Mesendoderm (in vitro differentiated cells): ENCODE measurements around the gene SSTR5.

Experiments
- DNase-seq: peaks from one replicate; pipeline ENCODE4 v3.0.0; 2013
- H2AK5ac ChIP-seq: 2 replicates; pipeline ENCODE4 v1.6.1; 2013; ENCODE audit warnings: low read length, inconsistent platforms
- H2BK120ac ChIP-seq: 2 replicates; pipeline ENCODE4 v1.6.1; 2013; ENCODE audit warnings: low read depth, mild to moderate bottlenecking, low read length, moderate library complexity, mixed read lengths
- H2BK15ac ChIP-seq: replicated peaks from 2 replicates; pipeline ENCODE4 v1.6.1; 2013; ENCODE audit warnings: low read depth, mild to moderate bottlenecking, moderate library complexity
- H2BK5ac ChIP-seq: 2 replicates; pipeline ENCODE4 v1.6.1; 2013; ENCODE audit warnings: low read length, inconsistent platforms
- H3K18ac ChIP-seq: 2 replicates; pipeline ENCODE4 v1.6.1; 2013; ENCODE audit warnings: mild to moderate bottlenecking, low read length, mixed read lengths
- H3K23ac ChIP-seq: one replicate; pipeline ENCODE4 v1.6.1; 2013; ENCODE audit warnings: low read length
- H3K27ac ChIP-seq: 2 replicates; pipeline ENCODE4 v1.5.1; 2013; ENCODE audit warnings: low read depth, mild to moderate bottlenecking, inconsistent platforms, low read length, moderate library complexity
- H3K27me3 ChIP-seq: 2 replicates; pipeline ENCODE4 v1.6.1; 2013; ENCODE audit warnings: low read length, control low read depth, mild to moderate bottlenecking, inconsistent platforms; ENCODE audit not compliant: insufficient read depth, poor library complexity
- H3K36me3 ChIP-seq: 2 replicates; pipeline ENCODE4 v1.6.1; 2013; ENCODE audit warnings: low read length, inconsistent platforms; ENCODE audit not compliant: control insufficient read depth, insufficient read depth
- H3K4ac ChIP-seq: one replicate; pipeline ENCODE4 v1.6.1; 2013; ENCODE audit warnings: low read depth, mild to moderate bottlenecking, low read length, moderate library complexity
- H3K4me1 ChIP-seq: 2 replicates; pipeline ENCODE4 v1.6.1; 2013; ENCODE audit warnings: low read depth, low read length, inconsistent platforms; ENCODE audit not compliant: control insufficient read depth
- H3K4me2 ChIP-seq: 2 replicates; pipeline ENCODE4 v1.6.1; 2013; ENCODE audit warnings: low read length
- H3K4me3 ChIP-seq: 2 replicates; pipeline ENCODE4 v1.5.1; 2013; ENCODE audit warnings: mild to moderate bottlenecking, low read length
- H3K56ac ChIP-seq: one replicate; pipeline ENCODE4 v1.6.1; 2013; ENCODE audit warnings: low read length
- H3K79me1 ChIP-seq: 2 replicates; pipeline ENCODE4 v1.6.1; 2013; ENCODE audit warnings: low read length, inconsistent platforms
- H3K79me2 ChIP-seq: 2 replicates; pipeline ENCODE4 v1.6.1; 2013; ENCODE audit warnings: mild to moderate bottlenecking, low read length; ENCODE audit not compliant: control insufficient read depth, insufficient read depth
- H3K9ac ChIP-seq: 2 replicates; pipeline ENCODE4 v1.6.1; 2013; ENCODE audit warnings: low read length, inconsistent platforms
- H4K5ac ChIP-seq: one replicate; pipeline ENCODE4 v1.6.1; 2013; ENCODE audit warnings: low read length
- H4K8ac ChIP-seq: one replicate; pipeline ENCODE4 v1.6.1; 2013; ENCODE audit warnings: low read depth, mild to moderate bottlenecking, control low read depth, low read length, moderate library complexity
- WGBS: extraction: QIAGEN DNeasy Blood & Tissue Kit; methylation state at CpG from one replicate; pipeline ENCODE4 v1.1.7; 2013; ENCODE audit warnings: low lambda C conversion rate, missing lambda C conversion rate; ENCODE audit not compliant: insufficient coverage; ENCODE audit errors: extremely low coverage; 5-methylcytosine and 5-hydroxymethylcytosine counted together

SSTR5 gene

DNA sequence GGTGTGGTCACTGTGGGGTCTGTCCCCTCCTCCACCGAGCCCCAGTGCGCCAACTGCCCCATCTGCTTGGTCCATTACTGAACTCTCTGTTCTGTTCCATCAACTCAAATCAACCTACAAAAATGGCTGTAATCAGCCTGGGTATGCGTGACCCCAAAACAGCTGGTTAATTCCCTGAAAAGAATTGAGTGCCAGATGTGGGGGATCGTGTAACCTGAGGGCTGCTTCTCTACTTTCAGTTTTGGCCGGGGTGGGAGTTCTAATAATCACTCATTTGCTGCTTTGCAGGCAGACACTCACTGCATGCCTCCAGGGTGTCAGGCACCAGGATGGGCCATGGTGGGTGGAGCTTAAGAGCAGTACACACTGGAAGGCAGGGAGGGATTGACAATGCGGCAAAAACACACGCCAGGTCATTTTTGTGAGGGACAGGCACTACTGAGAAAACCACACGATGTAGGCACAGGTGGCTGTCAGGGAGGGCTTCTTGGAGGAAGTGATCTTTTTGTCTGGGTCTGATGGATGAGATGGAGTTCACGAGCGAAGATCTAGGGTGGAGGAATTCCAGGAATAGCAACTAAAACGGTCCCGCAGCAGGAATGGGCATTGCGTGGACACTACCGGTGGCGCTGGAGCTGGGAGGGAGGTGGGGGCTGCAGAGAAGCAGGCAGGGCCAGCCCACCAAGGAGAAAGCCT lies 30.4 kb upstream of the SSTR5 start:
- no peak for DNase-seq
- no peak overlapping the region for H2BK5ac ChIP-seq
- no peak overlapping the region for H3K4me2 ChIP-seq
- no peak overlapping the region for H3K23ac ChIP-seq
- no peak overlapping the region for H4K5ac ChIP-seq
- H3K4me3 ChIP-seq = no peak overlapping the region
- no CpG with 5 or more reads among the region's 15 CpGs for WGBS
- no peak overlapping the region for H3K27ac ChIP-seq
- H3K36me3 ChIP-seq = no peaks in the 10 kb centered on the region
- H2BK15ac ChIP-seq = no peak overlapping the region
- H3K79me2 ChIP-seq = no peaks in the 10 kb centered on the region
- H3K4me1 ChIP-seq = no peaks in the 10 kb centered on the region
- H3K27me3 ChIP-seq = no peaks in the 10 kb centered on the region
- no peak overlapping the region for H2BK120ac ChIP-seq
- no peak overlapping the region for H3K9ac ChIP-seq
- H2AK5ac ChIP-seq = no peak overlapping the region
- H3K4ac ChIP-seq = no peak overlapping the region
- H3K56ac ChIP-seq = no peak overlapping the region
- H3K79me1 ChIP-seq = no peaks in the 10 kb centered on the region
- no peak overlapping the region for H3K18ac ChIP-seq
- no peak overlapping the region for H4K8ac ChIP-seq

DNA sequence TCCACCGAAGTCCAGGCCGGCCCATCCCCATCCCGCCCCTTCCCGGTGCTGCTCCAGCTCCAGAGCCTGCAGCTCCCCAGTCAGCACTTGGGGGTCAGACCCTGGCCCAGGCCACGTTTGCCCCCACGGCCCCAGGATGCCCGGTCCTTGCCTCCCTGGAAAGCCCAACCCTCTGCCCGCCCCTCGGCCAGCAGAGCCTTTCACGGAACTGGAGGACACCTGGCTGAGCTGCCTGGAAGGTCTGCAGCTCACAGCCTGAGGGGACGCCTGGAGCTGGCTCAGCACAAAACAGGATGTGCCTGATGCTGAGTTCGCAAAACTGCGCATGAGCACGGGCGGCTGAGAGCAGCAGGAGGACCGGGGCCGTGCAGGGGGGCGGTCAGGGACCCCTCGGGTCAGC lies 29.7 kb upstream of the SSTR5 start:
- H2BK120ac ChIP-seq = no peak overlapping the region
- H4K8ac ChIP-seq = no peak overlapping the region
- H3K18ac ChIP-seq = no peak overlapping the region
- no peak overlapping the region for H3K4ac ChIP-seq
- H2BK15ac ChIP-seq = no peak overlapping the region
- WGBS = no CpG with 5 or more reads among the region's 19 CpGs
- DNase-seq = no peak
- no peaks in the 10 kb centered on the region for H3K27me3 ChIP-seq
- H3K9ac ChIP-seq = no peak overlapping the region
- no peaks in the 10 kb centered on the region for H3K4me1 ChIP-seq
- no peaks in the 10 kb centered on the region for H3K79me1 ChIP-seq
- H3K36me3 ChIP-seq = no peaks in the 10 kb centered on the region
- no peak overlapping the region for H3K23ac ChIP-seq
- H3K56ac ChIP-seq = no peak overlapping the region
- no peak overlapping the region for H2AK5ac ChIP-seq
- H3K4me3 ChIP-seq = no peak overlapping the region
- H3K79me2 ChIP-seq = no peaks in the 10 kb centered on the region
- no peak overlapping the region for H3K27ac ChIP-seq
- H3K4me2 ChIP-seq = no peak overlapping the region
- H4K5ac ChIP-seq = no peak overlapping the region
- H2BK5ac ChIP-seq = no peak overlapping the region

DNA sequence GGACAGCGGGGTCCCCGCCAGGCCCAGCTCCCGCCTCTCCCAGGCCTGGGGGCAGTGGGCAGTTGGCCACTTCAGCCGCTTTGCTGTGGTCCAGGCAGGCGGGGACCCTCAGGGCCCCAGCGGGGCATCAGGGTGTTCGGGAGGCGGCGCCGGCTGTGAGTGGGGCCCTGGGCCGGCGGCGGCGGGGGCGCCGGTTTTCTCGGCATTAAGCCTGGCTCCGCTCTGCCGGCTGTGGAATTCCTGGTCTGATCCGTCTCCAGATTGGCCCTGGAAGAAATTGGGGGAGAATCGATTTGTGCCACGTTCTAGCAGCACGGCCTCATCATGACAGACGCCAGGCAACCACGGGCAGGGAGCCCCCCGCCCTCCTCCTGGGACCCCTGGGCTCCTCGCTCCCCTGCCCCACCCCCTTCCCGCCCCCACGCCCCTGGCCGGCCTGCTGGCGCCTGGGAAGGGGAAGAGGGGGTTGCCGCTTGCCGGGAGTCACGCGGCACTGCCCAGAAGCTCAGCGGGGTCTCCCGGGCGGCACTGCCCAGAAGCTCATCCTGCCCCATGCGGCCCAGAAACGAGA lies 28.6 kb upstream of the SSTR5 start:
- H3K56ac ChIP-seq = no peak overlapping the region
- no peak overlapping the region for H4K5ac ChIP-seq
- no peaks in the 10 kb centered on the region for H3K79me1 ChIP-seq
- no peak overlapping the region for H3K4me3 ChIP-seq
- DNase-seq = no peak
- H4K8ac ChIP-seq = no peak overlapping the region
- H2BK15ac ChIP-seq = no peak overlapping the region
- no peaks in the 10 kb centered on the region for H3K27me3 ChIP-seq
- H3K79me2 ChIP-seq = no peaks in the 10 kb centered on the region
- WGBS = no CpG with 5 or more reads among the region's 40 CpGs
- H2AK5ac ChIP-seq = no peak overlapping the region
- no peak overlapping the region for H2BK5ac ChIP-seq
- no peaks in the 10 kb centered on the region for H3K36me3 ChIP-seq
- no peak overlapping the region for H2BK120ac ChIP-seq
- no peak overlapping the region for H3K23ac ChIP-seq
- no peaks in the 10 kb centered on the region for H3K4me1 ChIP-seq
- no peak overlapping the region for H3K18ac ChIP-seq
- H3K4ac ChIP-seq = no peak overlapping the region
- no peak overlapping the region for H3K27ac ChIP-seq
- no peak overlapping the region for H3K4me2 ChIP-seq
- H3K9ac ChIP-seq = no peak overlapping the region

DNA sequence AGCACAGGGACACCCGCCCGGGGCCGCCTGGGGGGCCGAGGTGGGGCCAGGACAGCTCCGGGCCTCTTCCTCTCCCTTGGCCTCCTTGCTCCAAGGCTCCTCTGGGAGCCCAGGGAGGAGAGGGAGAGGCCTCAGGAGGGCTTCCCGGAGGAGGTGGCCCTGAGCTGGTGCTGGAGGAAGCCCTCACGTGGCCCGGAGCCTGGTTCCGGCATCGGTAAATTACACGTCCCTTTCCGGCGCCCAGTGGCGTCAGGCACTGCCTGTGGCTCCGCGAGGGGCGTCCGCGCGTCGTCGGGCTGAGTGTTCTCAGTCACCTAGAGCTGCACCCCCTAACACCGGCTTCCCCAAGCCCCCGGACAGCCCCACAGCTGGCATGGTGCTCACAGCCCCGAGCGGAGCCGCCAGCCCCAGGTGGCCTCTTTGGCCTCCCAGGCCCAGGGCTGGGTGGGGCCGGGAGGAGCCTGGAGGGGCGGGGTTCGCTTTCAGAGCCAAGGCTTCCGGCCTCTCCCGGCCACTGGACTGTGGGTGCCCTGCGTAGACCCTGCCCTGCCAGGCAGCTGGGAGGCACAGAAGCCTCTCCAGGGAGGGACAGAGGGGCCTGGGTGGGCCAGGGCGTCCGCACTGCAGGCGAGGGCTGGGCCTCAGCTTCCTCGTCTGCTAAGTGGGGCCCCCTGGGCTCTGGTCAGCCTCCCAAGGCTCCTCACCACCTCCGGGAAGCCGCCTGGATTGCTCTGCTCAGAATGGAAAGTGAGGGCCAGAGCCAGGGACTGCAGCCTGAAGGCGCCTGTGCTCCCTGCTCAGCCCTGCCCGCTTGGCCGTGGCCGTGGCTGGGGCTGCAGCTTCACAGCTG lies 27.9 kb upstream of the SSTR5 start:
- no peak for DNase-seq

DNA sequence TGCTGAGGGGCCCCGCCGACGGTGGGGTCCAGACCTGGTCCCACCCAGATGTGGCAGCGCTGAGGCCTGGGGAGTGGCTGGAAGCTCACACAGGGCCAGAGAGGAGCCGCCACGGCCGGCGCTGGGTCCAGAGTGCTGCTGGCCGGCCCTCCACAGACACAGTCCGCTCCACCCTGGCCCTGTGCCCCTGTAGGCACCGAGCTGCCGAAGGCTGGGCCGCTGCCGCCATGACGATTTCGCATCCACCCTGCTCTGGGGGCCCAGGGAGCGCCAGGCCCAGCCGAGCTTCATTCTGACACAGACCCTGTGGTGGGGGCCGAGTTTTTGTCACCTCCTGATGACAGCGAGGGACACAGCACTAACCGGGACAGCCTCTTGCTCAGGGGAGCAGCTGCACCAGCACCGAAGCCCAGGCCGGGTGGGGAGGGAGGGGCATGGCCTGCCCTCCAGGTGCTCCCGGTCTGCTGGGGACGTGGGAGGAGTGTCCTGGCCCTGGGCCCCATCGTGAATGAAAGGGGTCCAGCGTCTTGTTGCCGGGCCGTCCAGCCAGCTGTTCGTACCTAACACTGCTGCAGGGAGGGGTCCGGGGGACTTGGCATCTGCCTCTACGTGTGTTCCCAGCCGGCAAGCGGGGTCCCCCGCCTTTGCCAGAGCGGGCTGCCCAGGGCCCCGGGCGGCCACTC lies 27.1 kb upstream of the SSTR5 start:
- Histone ChIP-seq H3K27me3 (no peaks in the 10 kb centered on the region), H2AK5ac (no peak overlapping the region), H3K56ac (no peak overlapping the region), H2BK120ac (no peak overlapping the region), H3K23ac (no peak overlapping the region), H4K8ac (no peak overlapping the region), H3K36me3 (no peaks in the 10 kb centered on the region), H2BK15ac (no peak overlapping the region), H3K27ac (no peak overlapping the region), H2BK5ac (no peak overlapping the region), H4K5ac (no peak overlapping the region), H3K18ac (no peak overlapping the region), H3K4me1 (no peaks in the 10 kb centered on the region), H3K79me1 (no peaks in the 10 kb centered on the region), H3K4ac (no peak overlapping the region), H3K4me3 (no peak overlapping the region), H3K9ac (no peak overlapping the region), H3K4me2 (no peak overlapping the region), H3K79me2 (no peaks in the 10 kb centered on the region)
- no peak for DNase-seq
- no CpG with 5 or more reads among the region's 38 CpGs for WGBS

More for the DNA sequence above, 27.9 kb upstream of the SSTR5 start:
- H3K4me2 ChIP-seq = no peak overlapping the region
- H2BK120ac ChIP-seq = no peak overlapping the region
- no peaks in the 10 kb centered on the region for H3K79me2 ChIP-seq
- H3K4ac ChIP-seq = no peak overlapping the region
- H3K36me3 ChIP-seq = no peaks in the 10 kb centered on the region
- H3K27me3 ChIP-seq = no peaks in the 10 kb centered on the region
- no peaks in the 10 kb centered on the region for H3K79me1 ChIP-seq
- H4K8ac ChIP-seq = no peak overlapping the region
- no peak overlapping the region for H2BK5ac ChIP-seq
- no peaks in the 10 kb centered on the region for H3K4me1 ChIP-seq
- H3K56ac ChIP-seq = no peak overlapping the region
- no peak overlapping the region for H2AK5ac ChIP-seq
- no peak overlapping the region for H3K4me3 ChIP-seq
- WGBS = no CpG with 5 or more reads among the region's 43 CpGs
- no peak overlapping the region for H3K23ac ChIP-seq
- H3K18ac ChIP-seq = no peak overlapping the region
- no peak overlapping the region for H4K5ac ChIP-seq
- no peak overlapping the region for H3K9ac ChIP-seq
- no peak overlapping the region for H2BK15ac ChIP-seq
- H3K27ac ChIP-seq = no peak overlapping the region
